Duodenal mucosa (tissue), 2 donors: ENCODE results near the gene ZACN.
"Not testable (repeated sequence)": the region's sequence is repeated elsewhere in the genome, so short reads cannot be mapped to it uniquely, and the experiment has no call there.

Experiments used
- H3K27ac ChIP-seq: one replicate; pipeline ENCODE4 v1.7.0; 2013; ENCODE audit warnings: low read depth, low read length
- H3K27me3 ChIP-seq, 2 donors: one replicate each; pipeline ENCODE4 v1.7.0; 2013; ENCODE audit warnings: low read length in 2 of 2, control low read depth in 1 of 2; ENCODE audit not compliant: insufficient read depth in 2 of 2, control insufficient read depth in 1 of 2
- H3K36me3 ChIP-seq, 2 donors: one replicate each; pipeline ENCODE4 v1.7.0; 2013; ENCODE audit warnings: low read length in 2 of 2, control low read depth in 1 of 2; ENCODE audit not compliant: insufficient read depth in 2 of 2, control insufficient read depth in 1 of 2
- H3K4me1 ChIP-seq, 2 donors: one replicate each; pipeline ENCODE4 v1.7.0; 2013; ENCODE audit warnings: low read length in 2 of 2, control low read depth in 1 of 2; ENCODE audit not compliant: insufficient read depth in 2 of 2, control insufficient read depth in 1 of 2
- H3K4me3 ChIP-seq, 2 donors: one replicate each; pipeline ENCODE4 v1.7.0; 2013; ENCODE audit warnings: low read length in 2 of 2, low read depth in 1 of 2
- H3K9ac ChIP-seq, 2 donors: one replicate each; pipeline ENCODE4 v1.7.0; 2013; ENCODE audit warnings: low read length in 2 of 2, low read depth in 1 of 2
- H3K9me3 ChIP-seq, 2 donors: one replicate each; pipeline ENCODE4 v1.7.0; 2013; ENCODE audit warnings: low read length in 2 of 2, control low read depth in 1 of 2; ENCODE audit not compliant: control insufficient read depth in 1 of 2

ZACN gene

DNA sequence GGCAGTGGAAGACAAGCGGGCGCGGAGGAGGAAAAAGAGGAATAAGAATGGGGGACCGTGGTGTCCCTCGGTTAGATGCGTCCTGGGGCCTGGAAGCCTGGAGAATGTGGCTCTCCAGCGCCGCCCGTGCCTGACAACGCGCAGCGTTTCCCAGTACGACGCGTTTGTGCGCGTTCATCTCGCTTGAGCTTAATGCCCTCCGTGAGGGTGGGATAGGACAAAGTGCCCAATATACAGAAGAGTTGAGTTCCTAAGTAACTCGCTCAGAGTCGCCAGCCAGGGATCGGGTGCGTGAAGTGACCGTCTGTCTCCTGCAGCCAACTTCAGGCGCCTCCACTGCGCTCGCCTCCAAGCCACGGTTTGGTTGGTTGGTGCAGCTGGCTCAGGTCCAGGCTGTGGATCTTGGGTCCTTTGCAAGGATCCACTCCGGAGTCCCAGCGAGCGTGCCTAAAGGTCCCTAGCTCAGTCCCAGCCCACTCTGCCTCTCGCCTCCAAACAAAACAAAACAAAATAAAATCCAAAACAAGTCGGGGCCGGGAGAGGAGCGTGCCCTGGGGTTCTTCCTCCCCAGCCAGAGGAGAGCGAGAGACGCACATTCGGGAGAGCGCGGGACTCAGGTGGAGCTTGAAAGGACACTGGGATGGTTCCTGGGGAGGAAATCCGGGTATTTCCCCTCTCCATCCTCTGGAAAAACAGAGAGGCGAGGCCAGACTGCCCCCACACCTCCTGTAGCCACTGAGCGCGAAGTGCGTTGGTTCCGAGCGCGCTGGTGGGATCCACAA is 3.4 kb upstream of the ZACN start:
- no peaks in the 10 kb centered on the region for H3K9me3 ChIP-seq
- H3K9ac ChIP-seq: no peak overlapping the region
- peaks cover 17 to 42% of the 10 kb centered on the region in 2 donors for H3K4me1 ChIP-seq
- no peak overlapping the region for H3K27ac ChIP-seq
- peaks cover 63 to 64% of the 10 kb centered on the region in 2 donors for H3K27me3 ChIP-seq
- H3K36me3 ChIP-seq: no peaks in the 10 kb centered on the region
- H3K4me3 ChIP-seq: peak overlapping the region; percentile 14 to 35

GRCh38 chr17:76076146-76076764 is 2.7 kb upstream of the ZACN start:
- H3K4me1 ChIP-seq: peaks cover 12 to 35% of the 10 kb centered on the region in 2 donors

DNA sequence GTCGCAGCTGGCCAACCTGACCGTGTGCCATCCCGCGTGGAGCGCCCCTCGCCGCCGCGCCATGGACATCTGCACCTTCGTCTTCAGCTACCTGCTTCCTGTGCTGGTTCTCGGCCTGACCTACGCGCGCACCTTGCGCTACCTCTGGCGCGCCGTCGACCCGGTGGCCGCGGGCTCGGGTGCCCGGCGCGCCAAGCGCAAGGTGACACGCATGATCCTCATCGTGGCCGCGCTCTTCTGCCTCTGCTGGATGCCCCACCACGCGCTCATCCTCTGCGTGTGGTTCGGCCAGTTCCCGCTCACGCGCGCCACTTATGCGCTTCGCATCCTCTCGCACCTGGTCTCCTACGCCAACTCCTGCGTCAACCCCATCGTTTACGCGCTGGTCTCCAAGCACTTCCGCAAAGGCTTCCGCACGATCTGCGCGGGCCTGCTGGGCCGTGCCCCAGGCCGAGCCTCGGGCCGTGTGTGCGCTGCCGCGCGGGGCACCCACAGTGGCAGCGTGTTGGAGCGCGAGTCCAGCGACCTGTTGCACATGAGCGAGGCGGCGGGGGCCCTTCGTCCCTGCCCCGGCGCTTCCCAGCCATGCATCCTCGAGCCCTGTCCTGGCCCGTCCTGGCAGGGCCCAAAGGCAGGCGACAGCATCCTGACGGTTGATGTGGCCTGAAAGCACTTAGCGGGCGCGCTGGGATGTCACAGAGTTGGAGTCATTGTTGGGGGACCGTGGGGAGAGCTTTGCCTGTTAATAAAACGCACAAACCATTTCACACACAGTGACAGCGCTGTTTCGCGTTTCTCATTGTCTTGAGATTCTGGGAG is 2.0 kb upstream of the ZACN start:
- Histone ChIP-seq H3K4me1 (peaks cover 12 to 29% of the 10 kb centered on the region in 2 donors), H3K36me3 (no peaks in the 10 kb centered on the region), H3K9ac (no peak overlapping the region), H3K4me3 (peak overlapping the region in 1 of 2 donors; percentile 48), H3K9me3 (no peaks in the 10 kb centered on the region), H3K27me3 (peaks cover 63 to 64% of the 10 kb centered on the region in 2 donors), H3K27ac (no peak overlapping the region)

More at GRCh38 chr17:76076146-76076764, 2.7 kb upstream of the ZACN start:
- peaks cover 63 to 64% of the 10 kb centered on the region in 2 donors for H3K27me3 ChIP-seq
- no peaks in the 10 kb centered on the region for H3K9me3 ChIP-seq
- no peaks in the 10 kb centered on the region for H3K36me3 ChIP-seq
- peak overlapping the region in 1 of 2 donors; percentile 48 for H3K4me3 ChIP-seq
- no peak overlapping the region for H3K27ac ChIP-seq
- H3K9ac ChIP-seq: no peak overlapping the region

DNA sequence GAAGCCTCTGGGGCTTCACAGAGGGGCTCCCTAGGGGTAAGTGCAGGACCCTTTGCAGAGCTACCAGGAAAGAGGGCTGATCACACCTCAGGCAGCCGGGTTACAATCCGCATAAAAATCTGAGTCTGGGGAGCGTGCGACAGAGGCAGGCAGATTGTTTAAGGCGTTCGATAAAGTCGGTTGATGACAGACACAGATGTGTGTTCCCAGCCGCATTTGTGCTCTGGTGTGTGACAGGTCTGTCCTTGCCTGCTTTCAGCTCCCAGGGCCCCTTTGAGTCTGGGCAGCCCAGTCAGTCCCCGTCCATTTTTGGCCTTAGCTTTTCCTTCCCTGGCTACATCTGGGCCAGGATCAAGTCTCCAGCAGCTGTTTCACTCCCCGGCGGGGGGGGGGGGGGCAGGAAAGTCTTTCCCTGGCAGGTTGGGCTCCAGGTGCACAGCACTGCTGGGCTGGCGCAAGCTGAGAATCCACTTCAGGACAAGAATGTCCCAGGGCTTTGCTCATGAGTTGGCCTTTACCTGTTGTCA is 1.3 kb upstream of the ZACN start:
- peaks cover 0 to 3% of the 10 kb centered on the region in 2 donors for H3K36me3 ChIP-seq
- H3K9me3 ChIP-seq: no peaks in the 10 kb centered on the region
- H3K27me3 ChIP-seq: peaks cover 63 to 64% of the 10 kb centered on the region in 2 donors
- peaks cover 12 to 27% of the 10 kb centered on the region in 2 donors for H3K4me1 ChIP-seq
- H3K27ac ChIP-seq: no peak overlapping the region
- H3K9ac ChIP-seq: no peak overlapping the region
- H3K4me3 ChIP-seq: no peak overlapping the region

DNA sequence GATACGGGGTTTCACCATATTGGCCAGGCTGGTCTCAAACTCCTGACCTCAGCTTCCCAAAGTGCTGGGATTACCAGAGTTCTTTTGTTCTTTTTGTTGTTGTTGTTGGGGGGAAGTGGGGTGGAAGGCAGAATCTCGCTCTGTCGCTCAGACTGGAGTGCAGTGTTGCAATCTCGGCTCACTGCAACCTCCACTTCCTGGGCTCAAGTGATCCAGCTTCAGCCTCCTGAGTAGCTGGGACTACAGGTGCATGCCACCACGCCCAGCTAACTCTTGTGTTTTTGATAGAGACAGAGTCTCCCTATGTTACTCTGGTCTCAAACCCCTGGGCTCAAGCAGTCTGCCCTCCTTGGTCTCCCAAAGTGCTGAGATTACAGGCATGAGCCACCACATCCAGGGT is 612 bp upstream of the ZACN start:
- H3K4me1 ChIP-seq: peaks cover 8 to 23% of the 10 kb centered on the region in 2 donors
- peaks cover 63 to 64% of the 10 kb centered on the region in 2 donors for H3K27me3 ChIP-seq
- not testable (repeated sequence) for H3K9ac ChIP-seq

DNA sequence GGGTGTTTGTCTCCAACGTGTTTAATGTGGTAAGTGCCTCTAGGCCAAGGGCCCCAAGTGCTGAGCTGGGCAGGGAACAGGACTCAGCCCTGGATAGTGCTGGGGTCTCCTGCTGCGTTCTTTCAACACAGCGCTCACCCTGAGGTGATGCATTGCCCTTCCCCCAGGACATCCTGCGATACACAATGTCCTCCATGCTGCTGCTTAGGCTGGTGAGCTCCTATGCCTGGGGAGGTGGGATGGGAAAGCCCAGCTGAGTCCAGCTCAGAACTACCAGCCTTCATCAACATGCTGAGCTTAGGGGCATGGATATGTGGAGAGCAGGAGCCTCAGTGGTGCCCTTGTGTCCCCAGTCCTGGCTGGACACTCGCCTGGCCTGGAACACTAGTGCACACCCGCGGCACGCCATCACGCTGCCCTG is 563 bp downstream of the ZACN start:
- H3K9ac ChIP-seq: no peak overlapping the region
- H3K36me3 ChIP-seq: peaks cover 11 to 22% of the 10 kb centered on the region in 2 donors
- H3K4me1 ChIP-seq: peaks cover 8 to 23% of the 10 kb centered on the region in 2 donors
- peaks cover 55% of the 10 kb centered on the region in 2 donors for H3K27me3 ChIP-seq
- H3K4me3 ChIP-seq: no peak overlapping the region
- no peaks in the 10 kb centered on the region for H3K9me3 ChIP-seq
- H3K27ac ChIP-seq: no peak overlapping the region

More for the DNA sequence above, 612 bp upstream of the ZACN start:
- not testable (repeated sequence) for H3K36me3 ChIP-seq, H3K4me3 ChIP-seq, H3K27ac ChIP-seq, H3K9me3 ChIP-seq

DNA sequence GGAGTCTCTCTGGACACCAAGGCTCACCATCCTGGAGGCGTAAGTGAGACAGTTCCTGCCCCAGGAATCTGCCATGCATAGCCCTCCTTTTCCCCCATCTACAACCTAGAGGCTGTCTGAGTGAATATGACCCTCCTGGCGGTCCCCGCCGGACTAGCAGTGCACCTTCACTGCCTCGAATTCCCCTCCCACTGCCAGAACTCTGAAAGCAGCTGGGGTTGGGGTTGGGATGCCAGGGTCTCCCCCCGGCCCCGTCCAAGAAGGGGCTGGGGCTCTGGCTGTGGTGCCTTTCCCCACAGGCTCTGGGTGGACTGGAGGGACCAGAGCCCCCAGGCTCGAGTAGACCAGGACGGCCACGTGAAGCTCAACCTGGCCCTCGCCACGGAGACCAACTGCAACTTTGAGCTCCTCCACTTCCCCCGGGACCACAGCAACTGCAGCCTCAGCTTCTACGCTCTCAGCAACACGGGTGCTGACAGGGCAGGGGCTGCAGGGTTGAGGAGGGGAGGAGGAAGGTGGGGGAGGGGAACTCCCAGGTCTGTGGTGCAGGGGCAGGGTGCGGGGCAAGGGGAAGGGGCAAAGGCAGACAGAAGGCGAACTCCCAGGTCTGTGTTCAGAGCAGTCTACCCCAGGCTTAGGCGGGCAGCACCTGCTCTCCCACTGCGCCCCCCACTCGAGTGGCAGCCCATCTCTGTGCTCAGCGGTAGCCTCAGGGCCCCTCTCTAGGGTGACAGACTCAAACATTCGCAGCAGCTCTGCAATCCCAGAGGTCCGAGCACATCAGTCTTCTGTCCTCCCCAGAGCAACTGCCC is 1.2 kb downstream of the ZACN start:
- Histone ChIP-seq H3K36me3 (peaks cover 17 to 28% of the 10 kb centered on the region in 2 donors), H3K9ac (no peak overlapping the region), H3K27me3 (peaks cover 48 to 49% of the 10 kb centered on the region in 2 donors), H3K4me1 (peaks cover 8 to 18% of the 10 kb centered on the region in 2 donors), H3K4me3 (no peak overlapping the region), H3K9me3 (no peaks in the 10 kb centered on the region), H3K27ac (no peak overlapping the region)

- Histone ChIP-seq H3K36me3 (peaks cover 22 to 34% of the 10 kb centered on the region in 2 donors), H3K9ac (no peak overlapping the region), H3K27ac (no peak overlapping the region), H3K4me3 (no peak overlapping the region), H3K27me3 (peaks cover 42% of the 10 kb centered on the region in 2 donors), H3K9me3 (no peaks in the 10 kb centered on the region), H3K4me1 (peaks cover 8 to 12% of the 10 kb centered on the region in 2 donors)
Measured at GRCh38 chr17:76080768-76081287, 1.8 kb downstream of the ZACN start.
